VCaP (cell line): Measurements from ENCODE around the gene BICD2.

ENCODE experiments used
- H3K27ac ChIP-seq: fragments of 450-650 bp; 2 replicates; pipeline ENCODE4 v1.5.1; 2017
- TF ChIP-seq, protein P1 (sequence below): fragments of 450-650 bp; conservative IDR thresholded peaks from 2 replicates; pipeline ENCODE4 v1.5.1; 2017; ENCODE audit warnings: mild to moderate bottlenecking, moderate library complexity

The BICD2 gene

GRCh38 chr9:92775466-92775865 lies 10.8 kb upstream of the BICD2 start:
- TF ChIP-seq, protein P1, sequence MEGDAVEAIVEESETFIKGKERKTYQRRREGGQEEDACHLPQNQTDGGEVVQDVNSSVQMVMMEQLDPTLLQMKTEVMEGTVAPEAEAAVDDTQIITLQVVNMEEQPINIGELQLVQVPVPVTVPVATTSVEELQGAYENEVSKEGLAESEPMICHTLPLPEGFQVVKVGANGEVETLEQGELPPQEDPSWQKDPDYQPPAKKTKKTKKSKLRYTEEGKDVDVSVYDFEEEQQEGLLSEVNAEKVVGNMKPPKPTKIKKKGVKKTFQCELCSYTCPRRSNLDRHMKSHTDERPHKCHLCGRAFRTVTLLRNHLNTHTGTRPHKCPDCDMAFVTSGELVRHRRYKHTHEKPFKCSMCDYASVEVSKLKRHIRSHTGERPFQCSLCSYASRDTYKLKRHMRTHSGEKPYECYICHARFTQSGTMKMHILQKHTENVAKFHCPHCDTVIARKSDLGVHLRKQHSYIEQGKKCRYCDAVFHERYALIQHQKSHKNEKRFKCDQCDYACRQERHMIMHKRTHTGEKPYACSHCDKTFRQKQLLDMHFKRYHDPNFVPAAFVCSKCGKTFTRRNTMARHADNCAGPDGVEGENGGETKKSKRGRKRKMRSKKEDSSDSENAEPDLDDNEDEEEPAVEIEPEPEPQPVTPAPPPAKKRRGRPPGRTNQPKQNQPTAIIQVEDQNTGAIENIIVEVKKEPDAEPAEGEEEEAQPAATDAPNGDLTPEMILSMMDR = no peak
- H3K27ac ChIP-seq = no peak overlapping the region

GRCh38 chr9:92774274-92774673 lies 9.6 kb upstream of the BICD2 start:
- no peak overlapping the region for H3K27ac ChIP-seq
- TF ChIP-seq, protein P1 = no peak

DNA sequence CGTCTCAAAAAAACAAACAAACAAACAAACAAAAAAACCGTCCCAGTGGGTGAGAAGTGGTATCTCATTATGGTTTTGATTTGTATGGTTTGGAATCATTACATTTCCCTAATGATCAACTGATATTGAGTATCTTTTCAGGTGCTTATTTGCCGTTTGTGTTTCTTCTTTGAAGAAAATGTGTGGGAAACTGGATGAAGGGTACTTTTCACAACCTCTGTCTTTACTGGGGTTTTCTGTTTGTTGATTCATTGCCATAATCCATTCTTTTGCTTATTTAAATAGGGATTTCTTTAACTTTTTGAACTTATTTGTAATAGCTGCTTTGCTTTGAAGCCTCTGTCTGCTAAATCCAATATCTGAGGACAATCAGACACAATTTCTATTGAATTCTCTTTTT lies 9.2 kb upstream of the BICD2 start:
- no peak overlapping the region for H3K27ac ChIP-seq
- TF ChIP-seq, protein P1 = no peak

DNA sequence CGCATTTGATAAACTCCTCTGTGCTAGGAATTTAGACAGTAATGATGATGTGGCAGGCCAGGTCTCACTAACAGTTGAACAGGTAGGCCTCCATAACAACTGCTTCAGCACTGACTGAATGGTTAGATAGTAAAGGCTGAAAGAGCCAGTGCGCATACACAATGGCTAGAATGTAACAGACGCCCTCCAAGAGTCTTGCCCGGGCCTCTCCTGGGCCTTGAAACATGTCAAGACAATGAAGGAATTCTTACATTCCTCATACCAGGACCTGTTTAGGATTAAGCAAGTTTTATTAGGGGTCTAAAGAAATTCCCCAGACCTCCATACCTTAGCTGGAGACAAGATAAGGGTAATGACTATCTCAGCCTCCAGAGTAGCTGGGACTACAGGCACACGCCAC lies 6.7 kb upstream of the BICD2 start:
- H3K27ac ChIP-seq = no peak overlapping the region
- TF ChIP-seq, protein P1 = no peak

GRCh38 chr9:92770360-92770995 lies 5.8 kb upstream of the BICD2 start:
- TF ChIP-seq, protein P1 = no peak
- no peak overlapping the region; the same call in 1 of the 2 replicates for H3K27ac ChIP-seq

GRCh38 chr9:92769990-92770359 lies 5.3 kb upstream of the BICD2 start:
- TF ChIP-seq, protein P1 = no peak
- H3K27ac ChIP-seq = no peak overlapping the region; the same call in 1 of the 2 replicates

GRCh38 chr9:92769286-92769685 lies 4.7 kb upstream of the BICD2 start:
- H3K27ac ChIP-seq = peak overlapping the region; percentile 17; the same call in 1 of the 2 replicates
- TF ChIP-seq, protein P1 = no peak

DNA sequence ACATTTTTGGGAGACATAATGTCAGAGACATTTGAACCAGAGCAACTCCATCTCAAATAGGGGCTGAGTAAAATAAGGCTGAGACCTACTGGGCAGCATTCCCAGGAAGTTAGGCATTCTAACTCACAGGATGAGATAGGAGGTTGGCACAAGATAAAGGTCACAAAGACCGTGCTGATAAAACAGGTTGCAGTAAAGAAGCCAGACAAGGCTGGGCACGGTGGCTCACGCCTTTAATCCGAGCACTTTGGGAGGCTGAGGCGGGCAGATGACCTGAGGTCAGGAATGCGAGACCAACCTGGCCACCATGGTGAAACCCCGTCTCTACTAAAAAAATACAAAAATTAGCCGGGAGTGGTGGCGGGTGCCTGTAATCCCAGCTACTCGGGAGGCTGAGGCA lies 4.2 kb upstream of the BICD2 start:
- peak overlapping the region; percentile 17 for H3K27ac ChIP-seq
